ENCODE data around the gene SVIL. TPM values are rescaled to one million over a fixed set of nuclear protein-coding genes. Genes with fewer than 3 reads are reported as not detected.

Gene SVIL
- total RNA-seq, 1 experiment from 2014 or later, result 15.3 TPM

GRCh38 chr10:29579455-29579970 lies 55.3 kb downstream of the SVIL start:
- Histone ChIP-seq H2AK5ac (ENCODE audit: insufficient read length, low read length) (no peak overlapping the region), H2BK20ac (ENCODE audit: low read depth, low read length, poor library complexity, severe bottlenecking) (no peak overlapping the region), H3K23ac (ENCODE audit: insufficient read length, low read depth, low read length) (no peak overlapping the region), H4K91ac (ENCODE audit: insufficient read length, low read depth, low read length) (no peak overlapping the region), H3K27ac (ENCODE audit: insufficient read length, low read depth, low read length) (no peak overlapping the region), H2BK5ac (ENCODE audit: insufficient read length, low read length) (no peak overlapping the region), H2BK120ac (ENCODE audit: low read depth, low read length, poor library complexity, severe bottlenecking) (no peak overlapping the region), H2BK12ac (ENCODE audit: insufficient read length, low read depth, low read length) (no peak overlapping the region), H3K79me2 (ENCODE audit: insufficient read depth, low read length) (no peaks in the 10 kb centered on the region), H4K8ac (replicated peaks; ENCODE audit: insufficient read length, low read depth, low read length) (no peak overlapping the region), H3K23me2 (ENCODE audit: insufficient read length, low read depth, low read length, poor library complexity, severe bottlenecking) (no peaks in the 10 kb centered on the region), H4K5ac (ENCODE audit: insufficient read length, low read depth, low read length) (no peak overlapping the region), H3K56ac (ENCODE audit: insufficient read length, low read depth, low read length) (no peak overlapping the region), H3K4ac (ENCODE audit: low read depth, low read length) (no peak overlapping the region), H3T11ph (ENCODE audit: low read length) (no peak overlapping the region), H2AFZ (ENCODE audit: low read length) (no peak overlapping the region), H3K27me3 (ENCODE audit: insufficient read depth, low read length) (no peaks in the 10 kb centered on the region), H4K20me1 (ENCODE audit: control insufficient read depth, insufficient read depth, insufficient read length) (no peaks in the 10 kb centered on the region), H3K4me1 (ENCODE audit: insufficient read depth, low read length) (no peaks in the 10 kb centered on the region; the same call in none of the 2 replicates), H3K14ac (ENCODE audit: insufficient read depth, low read length) (no peak overlapping the region), H3K4me2 (ENCODE audit: insufficient read depth, insufficient read length, low read length) (no peak overlapping the region), H2BK15ac (ENCODE audit: low read depth, low read length) (no peak overlapping the region), H3K79me1 (ENCODE audit: insufficient read depth, low read depth, low read length, poor library complexity, severe bottlenecking) (no peaks in the 10 kb centered on the region), H3K18ac (ENCODE audit: insufficient read length, low read depth, low read length) (no peak overlapping the region), H3K9me3 (ENCODE audit: control insufficient read depth, low read depth, low read length) (no peaks in the 10 kb centered on the region), H3K9ac (ENCODE audit: extremely low read depth, insufficient read length, low read length) (no peak overlapping the region)
- no peak for DNase-seq
- no peak for TF ChIP-seq CTCF (conservative IDR thresholded peaks at IDR 0.05)
- H3K27me3 Mint-ChIP-seq (ENCODE audit: low read depth), result no peaks in the 10 kb centered on the region
- no peaks in the 10 kb centered on the region for H3K36me3 Mint-ChIP-seq (ENCODE audit: insufficient read depth in 1 of 3, low read depth in 3 of 3)
- peaks cover 11 to 24% of the 10 kb centered on the region in 2 experiments for H3K4me1 Mint-ChIP-seq
- WGBS (ENCODE audit: extremely low coverage, insufficient read length, low lambda C conversion rate), result no CpG with 5 or more reads among the region's 12 CpGs
- H3K27ac Mint-ChIP-seq, result peak overlapping the region in 2 of 3 experiments; percentile 44 to 55; a peak in 3 of 7 replicates
- no peaks in the 10 kb centered on the region for H3K9me3 Mint-ChIP-seq
- H3K4me3 Mint-ChIP-seq, result no peak overlapping the region
